Measurements from ENCODE around the gene RPUSD3.
"Not testable (repeated sequence)": the region's sequence is repeated elsewhere in the genome, so short reads cannot be mapped to it uniquely, and the experiment has no call there.

The RPUSD3 gene

DNA sequence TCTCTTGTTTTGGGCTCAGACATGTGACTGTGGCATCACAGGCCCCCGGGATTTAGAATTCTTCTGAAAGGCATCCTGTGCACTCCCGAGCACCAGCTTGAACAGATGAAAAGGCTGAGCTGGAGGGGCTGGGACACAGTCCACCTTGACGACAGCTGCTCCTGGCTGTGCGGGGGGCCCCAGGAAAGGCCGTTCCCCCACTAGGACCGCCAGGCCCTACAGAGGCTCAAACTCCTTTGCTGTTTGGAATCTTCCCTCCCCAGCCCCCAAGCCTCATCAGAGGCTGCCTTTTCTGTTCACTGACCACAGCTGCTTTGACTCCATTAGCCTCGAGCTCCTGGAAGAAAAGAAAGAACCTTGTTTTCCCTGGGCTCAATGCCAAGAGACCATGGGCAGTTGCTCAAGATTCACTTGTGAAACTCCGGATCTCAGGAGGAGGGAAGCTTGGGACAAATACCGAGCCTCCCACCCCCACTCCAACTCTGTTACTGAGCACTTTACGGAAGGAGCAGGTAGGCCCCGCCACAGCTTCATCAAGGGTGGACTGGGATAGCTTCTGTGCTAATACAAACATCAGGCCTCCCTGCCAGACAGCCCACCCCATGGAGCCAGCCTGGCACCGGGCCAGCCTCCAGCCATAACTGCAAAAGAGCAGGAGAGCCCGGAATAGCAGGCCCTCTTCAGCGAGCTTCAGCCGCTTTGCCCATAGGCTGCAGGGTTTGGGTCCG is 20.6 kb upstream of the RPUSD3 start:
- DNase-seq: no peak

DNA sequence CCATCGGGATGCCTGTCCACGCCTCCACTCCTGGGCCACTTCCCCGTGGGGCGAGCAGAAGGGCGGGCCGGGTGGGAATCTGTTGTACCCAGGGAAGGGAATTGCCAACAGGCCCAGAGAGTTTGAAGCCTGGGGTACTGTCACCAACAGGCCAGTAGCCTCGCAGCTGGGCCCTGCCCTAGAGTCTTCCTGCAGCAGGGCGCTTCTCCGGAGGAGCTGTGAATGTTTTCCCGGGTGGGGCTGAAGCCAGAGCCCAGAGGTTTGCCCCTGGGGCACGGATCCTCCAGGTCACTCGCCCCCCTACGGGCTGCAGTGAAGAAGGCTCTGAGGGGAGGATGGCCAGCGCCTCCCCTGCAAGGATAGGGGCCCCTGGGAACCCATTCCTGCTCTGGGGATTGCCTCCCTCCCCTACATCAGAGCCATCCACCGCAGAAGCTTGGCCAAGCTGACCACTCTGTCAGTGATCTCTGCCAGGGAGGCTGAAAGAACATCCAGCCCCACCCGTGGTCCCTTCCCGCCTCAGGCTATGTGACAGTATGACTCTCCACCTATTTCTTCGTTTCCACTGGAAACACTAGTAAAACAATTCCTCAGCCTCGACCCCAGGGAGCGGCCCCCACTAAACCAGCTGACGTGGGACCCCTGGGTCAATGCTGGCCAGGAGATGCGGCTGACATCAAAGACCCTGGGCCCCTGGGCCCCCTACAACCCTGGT is 19.4 kb upstream of the RPUSD3 start:
- no peak for DNase-seq

DNA sequence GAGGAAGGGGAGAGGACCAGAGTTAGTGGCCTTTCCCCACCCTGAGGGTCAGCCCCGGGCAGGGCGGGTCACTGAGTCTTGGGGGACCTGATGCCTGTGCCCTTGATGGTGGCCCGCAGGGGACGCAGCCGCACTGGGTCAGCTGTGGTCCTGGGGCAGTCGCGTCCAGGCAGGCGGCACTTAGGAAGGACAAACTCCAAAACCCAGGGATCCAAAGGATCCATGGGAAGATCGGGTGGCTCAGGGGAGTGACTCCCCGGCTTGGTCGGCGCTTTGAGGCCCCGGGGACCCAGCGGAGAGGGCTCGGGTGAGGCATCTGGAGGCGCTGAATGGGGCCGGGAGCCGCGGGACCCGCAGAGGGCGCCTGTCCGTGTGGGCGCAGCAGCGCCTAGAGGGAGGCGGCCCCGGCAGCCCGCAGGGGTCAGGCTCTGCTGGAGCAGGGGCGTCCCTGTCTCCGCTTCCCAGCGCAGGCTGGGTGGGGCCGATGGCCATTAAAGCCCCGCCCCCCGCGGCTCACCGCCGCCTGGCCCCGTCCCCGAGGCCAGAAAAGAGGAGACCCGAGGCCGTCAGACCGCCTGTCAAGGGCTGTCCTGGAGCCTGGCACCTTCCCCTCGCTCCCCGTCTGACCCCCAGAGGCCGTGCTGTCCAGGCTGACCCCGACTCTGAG is 18.7 kb upstream of the RPUSD3 start:
- DNase-seq: no peak

DNA sequence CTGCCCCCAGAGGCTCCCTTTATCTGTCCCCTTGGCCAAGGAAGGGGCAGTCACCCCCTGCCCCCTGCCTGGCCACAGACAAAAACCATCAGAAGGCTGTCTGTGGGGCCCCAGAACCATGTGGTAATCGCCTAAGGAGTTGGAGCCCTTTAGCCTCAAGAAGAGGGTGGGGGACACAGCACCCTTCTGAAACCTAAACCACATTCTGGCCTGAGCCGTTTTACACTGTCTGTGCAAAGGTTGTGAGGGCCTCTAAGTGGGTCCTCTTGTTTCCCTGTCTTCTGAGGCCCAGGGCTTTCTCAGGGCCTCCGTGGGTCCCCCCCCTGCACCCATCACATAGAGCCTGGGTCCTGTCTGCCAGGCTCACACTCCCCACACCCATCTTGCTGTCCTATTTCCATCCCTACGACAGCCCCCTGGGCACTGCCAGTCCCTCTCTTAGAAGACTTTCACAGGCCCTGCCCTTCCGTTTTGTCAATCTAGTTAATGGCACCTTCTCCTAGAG is 17.9 kb upstream of the RPUSD3 start:
- no peak for DNase-seq

DNA sequence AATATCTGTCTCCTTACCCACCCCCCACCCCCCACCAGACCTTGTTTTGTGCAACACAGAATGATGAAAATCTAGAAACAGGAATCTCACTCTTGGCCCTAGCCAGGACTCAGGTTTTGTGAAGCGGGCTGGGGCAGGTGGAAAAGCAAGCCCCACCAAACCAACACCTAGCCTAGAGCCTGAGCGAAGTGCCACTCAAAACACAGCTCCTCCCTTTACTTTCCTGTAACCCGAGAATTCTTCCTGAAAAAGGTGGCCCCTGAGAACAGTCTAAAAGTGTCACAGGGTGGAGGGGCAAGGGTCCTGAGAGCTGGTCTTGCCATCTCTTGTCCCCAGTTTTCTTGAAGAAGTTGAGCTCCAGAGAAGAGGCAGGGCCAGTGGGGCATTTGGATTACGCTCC is 17.4 kb upstream of the RPUSD3 start:
- no peak for DNase-seq

DNA sequence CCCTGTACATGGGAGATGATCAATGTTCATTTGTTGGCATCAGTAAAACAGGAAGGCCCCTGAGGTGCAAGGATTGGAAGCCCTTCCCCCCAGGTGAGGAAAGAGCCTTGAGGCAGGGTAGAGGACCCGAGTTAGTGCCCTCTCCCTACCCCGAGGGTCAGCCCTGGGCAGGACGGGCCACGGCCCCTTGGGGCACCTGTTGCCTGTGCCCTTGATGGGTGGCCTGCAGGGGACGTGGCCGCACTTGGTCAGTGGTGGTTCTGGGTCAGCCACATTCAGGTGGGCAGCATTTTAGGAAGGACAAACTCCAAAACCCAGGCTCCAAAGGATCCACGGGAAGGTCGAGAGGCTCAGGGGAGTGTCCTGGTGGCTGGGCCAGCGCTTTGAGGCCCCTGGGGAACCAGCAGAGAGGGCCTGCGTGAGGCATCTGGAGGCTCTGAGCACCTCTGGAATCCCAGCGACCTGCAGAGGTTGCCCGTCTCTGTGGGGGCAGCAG is 15.8 kb upstream of the RPUSD3 start:
- no peak for DNase-seq

DNA sequence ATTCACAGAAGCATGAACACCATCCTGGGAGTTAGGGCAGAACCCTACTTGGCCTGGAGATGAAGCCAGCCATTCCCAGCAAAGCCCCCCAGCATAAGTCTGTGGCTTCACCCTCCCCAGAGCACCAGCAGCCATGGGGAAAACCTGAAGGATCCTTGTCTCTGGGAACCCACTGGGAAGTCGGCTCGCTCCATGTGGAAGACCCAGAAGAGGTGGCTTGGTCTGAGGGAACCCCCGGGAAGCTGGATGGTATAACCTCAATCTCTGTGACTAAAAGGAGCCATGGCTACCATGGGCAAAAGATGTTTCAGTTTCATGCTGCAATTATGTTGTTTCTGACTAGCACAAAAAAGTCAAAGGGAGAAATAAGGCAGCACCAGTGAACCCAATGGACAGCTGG is 11.8 kb upstream of the RPUSD3 start:
- DNase-seq: no peak

DNA sequence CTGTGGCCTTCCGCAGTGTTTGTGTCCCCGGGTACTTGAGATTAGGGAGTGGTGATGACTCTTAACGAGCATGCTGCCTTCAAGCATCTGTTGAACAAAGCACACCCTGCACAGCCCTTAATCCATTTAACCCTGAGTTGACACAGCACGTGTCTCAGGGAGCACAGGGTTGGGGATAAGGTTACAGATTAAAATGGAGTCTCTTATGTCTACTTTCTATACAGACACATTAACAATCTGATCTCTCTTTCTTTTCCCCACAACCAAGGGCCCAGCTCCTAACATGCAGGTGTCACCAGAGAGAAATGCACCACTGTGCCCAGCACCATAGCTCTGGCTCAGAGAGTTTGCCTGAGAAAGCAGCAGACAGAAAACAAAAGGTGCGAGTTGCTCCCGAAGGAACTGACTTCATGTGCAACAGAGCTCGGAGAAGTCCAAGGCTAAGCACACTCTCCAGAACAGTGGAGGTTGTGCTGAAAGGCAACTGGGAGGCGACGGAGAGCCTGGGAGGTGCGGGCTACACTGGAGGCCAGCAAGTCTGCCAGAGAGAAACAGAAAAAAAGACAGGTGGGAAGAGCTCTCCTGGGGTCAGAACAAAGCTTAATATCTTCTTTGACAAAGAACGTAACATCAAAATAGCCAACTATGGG is 10.6 kb upstream of the RPUSD3 start:
- DNase-seq: not testable (repeated sequence)

DNA sequence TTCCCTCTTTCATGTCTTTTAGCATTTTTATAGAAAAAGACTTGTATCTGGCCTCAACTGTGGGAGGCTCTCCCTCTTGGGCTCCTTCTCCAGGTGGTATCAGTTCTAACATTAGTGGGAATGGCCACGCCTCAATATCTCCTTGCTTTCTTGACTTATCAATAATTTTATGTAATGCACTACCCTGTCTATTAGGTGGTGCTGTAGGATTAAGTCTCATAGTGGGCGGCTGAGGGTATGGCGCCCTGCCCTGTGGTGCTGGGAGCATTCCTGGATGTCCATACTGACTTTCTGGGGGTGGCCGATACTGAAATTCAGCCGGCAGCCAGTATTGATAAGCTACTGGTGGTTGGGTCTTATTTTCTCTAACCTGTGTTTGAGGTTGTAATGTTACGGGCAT is 8.7 kb upstream of the RPUSD3 start:
- no peak for DNase-seq

DNA sequence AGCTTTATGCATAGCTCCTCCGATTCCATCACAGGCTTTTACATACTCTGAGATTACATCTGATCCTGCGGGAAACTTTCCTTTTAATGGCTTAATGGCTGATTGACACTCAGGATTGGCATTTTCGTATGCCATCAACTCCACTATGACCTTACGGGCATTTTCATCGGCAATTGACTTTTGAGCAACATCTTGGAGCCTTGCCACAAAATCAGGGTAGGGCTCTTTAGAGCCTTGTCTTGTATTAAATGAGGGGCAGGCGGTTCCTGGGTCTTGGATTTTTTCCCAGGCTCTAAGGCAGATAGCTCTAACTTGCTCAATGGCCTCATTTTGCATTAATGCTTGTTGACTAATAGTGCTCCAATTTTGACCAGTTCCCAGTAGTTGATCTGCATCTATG is 8.1 kb upstream of the RPUSD3 start:
- not testable (repeated sequence) for DNase-seq

DNA sequence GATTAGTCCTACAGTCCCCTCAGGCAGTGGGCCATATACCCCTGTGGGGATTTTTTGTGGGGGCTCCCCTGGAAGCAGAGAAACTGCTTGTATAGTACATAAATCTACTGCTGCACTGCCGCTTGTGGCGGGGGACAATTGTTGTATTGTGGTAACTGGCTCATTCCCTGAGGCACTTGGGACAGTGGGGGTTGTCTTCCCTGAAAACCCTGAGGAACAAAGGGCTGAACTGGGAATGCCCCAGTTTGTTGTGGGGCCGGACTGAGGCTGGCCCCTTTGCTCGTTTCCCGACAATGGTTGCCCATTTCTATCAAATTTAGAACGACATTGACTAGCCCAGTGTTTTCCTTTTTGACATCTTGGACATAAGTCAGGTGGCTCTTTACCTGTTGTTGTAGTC is 7.6 kb upstream of the RPUSD3 start:
- not testable (repeated sequence) for DNase-seq

DNA sequence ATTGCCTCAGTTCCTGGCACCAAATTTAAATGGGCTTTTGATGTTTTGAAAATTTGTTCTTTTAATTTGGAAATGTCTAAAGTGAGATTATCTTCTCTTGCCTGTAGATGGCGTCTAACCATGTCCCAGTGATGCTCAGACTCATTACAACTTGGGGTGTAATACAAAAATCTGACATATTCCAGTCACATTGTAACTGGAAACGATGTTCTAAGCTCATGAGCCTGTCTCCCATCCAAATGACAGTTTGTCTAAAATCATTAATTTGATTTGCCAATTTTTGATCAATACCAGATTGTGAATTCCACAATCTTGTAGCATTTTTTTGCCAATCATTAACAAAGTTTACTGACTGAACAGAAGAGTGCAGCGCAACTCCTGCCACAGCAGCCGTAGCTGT is 5.1 kb upstream of the RPUSD3 start:
- not testable (repeated sequence) for DNase-seq

DNA sequence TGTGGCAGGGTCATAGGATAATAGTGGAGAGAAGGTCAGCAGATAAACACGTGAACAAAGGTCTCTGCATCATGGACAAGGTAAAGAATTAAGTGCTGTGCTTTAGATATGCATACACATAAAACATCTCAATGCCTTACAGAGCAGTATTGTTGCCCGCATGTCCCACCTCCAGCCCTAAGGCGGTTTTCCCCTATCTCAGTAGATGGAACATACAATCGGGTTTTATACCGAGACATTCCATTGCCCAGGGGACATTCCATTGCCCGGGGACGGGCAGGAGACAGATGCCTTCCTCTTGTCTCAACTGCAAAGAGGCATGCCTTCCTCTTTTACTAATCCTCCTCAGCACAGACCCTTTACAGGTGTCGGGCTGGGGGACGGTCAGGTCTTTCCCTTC is 4.1 kb upstream of the RPUSD3 start:
- not testable (repeated sequence) for DNase-seq

DNA sequence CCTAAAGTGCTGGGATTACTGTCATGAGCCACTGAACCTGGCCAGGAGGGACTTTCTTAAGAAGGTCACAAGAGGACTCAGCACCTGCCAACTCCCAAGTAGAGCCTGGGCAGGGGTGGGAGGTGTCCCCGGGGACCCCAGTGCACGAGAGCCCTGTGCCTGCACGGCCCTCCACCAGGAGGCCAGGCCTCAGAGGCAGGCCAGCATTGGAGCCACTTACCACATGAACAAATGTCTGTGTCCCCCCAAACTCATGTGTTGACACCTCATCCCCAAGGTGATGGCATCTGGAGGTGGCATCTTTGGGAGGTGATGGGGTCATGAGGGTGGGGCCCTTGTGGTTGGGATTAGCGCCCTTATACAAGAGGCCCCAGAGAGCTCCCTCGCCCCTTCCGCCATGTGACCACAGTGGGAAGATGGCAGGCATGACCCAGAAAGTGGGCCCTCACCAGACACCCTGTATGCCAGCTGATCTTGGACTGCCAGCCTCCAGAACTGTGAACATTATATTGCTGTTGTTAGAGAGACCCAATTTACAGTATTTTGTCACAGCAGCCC is 3.2 kb upstream of the RPUSD3 start:
- DNase-seq: no peak

DNA sequence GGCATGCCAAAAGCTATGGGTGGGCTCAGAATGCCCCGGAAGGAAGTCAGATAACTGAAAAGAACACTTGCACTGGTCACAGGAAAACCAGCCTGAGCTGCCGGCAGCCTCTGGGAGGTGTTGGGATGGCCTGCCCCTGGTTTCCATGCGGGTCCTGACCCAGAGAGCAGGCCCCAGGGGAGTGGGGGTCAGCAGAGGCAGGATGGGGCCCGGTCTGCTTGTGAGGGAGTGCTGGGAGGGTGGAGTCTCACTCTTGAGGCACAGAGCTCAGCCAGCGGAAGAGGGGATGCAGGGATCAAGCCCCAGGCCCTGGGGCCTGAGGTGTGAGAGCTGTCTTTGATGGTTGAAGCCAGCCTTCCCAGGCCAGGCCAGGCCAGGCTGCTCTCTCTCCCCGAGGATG is 2.4 kb upstream of the RPUSD3 start:
- DNase-seq: no peak

DNA sequence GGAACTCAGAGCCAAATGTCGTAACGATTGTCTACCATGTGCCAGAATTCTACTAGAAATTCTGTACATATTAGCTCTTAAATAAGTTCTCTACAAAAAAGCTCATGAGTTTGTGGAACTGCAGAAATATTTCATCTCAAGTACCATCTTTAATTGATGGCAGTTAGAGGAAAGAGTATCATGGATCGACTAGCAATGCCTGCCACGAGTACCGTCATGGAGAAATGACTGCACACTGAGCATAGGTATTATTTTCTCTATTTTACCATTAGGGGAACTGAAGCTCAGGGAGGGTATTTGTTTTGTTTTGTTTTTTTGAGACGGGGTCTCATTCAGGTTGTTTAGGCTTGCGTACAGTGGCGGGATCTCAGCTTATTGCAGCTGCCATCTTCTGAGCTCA is 2.8 kb downstream of the RPUSD3 start:
- DNase-seq: no peak

DNA sequence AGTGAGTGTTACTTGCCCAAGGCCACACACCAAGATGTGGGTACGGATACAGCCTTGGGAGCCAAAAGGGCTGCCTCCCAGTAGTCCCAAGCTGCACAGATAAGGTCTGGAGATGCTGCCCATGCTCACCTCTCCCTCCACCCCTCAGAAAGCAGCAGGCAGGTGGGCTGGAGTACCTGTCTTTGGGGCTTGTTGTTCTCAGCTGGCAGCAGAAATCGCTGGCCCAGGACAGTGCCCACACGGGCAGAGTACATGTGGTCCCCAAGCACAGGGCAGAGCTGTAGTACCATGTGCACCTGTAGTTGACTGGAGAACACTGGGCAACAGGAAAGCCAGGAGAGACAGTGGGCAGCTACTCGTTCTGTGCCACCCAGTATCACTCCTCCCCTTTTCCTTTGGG is 5.0 kb downstream of the RPUSD3 start:
- no peak for DNase-seq

DNA sequence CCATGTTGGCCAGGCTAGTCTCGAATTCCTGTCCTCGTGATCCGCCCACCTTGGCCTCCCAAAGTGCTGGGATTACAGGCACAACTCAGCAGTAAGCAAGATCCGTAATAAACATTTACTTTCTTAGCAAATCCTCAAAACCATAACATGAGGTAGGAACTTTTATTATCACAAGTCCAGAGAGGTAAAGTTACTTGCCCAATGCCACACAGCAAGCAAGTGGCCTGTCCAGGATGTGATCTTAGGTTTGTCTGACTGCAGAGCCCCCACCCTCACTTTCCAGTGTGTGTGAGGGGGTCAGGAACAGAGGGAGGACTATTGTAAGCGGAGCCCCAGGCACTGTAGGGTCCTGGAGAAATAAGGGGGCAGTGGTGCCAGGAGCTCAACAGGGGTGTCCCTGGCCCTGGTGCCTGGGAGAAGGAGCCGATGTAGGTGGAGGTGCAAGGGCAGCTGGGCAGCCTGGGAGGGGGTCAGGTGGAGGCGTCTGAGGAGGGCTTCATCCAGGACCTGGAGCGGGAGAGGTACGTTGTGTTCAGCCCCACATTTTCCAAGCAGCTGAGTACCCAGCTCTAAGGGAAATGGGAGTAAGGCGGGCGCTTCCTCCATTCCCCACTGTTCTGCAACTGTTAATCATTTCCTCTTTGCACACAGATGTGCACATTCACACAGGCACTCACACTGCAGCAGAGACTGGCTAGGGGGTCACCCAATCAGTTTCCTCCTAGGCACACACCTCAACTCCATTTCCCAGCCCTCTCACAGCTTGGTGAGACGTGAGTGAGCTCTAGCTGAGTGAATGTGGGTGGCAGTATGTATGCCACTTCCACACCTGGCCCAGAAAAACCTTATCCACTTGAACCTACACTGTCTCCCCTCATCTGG is 5.9 kb downstream of the RPUSD3 start:
- no peak for DNase-seq

DNA sequence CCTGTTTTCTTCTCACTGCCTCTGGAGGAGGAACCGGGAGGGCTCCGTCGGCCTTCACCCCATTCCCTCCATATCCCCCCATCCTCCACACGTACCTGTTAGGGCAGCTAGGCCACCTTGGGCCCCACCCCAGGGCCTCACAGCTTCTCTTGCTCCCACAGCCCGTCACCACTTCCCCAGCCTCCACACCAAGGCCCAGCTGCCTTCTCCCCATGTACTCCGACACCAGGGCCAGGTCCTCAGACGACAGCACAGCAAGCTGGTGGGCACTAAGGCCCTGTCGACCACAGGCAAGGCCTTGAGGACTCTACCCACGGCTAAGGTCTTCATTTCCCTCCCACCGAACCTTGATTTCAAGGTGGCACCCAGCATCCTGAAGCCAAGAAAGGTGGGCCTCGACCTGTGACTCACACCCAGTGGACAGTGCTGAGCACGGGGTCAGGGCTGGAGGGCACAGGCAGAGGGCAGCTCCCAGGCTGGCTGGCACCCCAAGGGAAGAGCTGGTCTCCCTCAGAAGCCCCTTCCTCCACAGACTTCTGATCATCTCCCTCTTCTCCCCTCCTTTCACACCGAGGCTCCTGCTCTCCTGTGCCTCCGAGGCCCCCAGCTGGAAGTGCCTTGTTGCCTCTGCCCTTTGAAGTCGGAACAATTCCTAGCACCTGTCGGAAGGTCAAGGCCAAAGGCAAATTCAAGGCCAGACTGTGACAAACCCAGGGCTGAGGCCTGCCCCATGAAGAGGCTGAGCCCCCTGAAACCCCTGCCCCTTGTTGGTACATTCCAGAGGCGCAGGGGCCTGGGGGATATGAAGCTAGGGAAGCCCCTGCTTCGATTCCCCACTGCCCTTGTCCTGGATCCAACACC is 9.1 kb downstream of the RPUSD3 start:
- DNase-seq: no peak

DNA sequence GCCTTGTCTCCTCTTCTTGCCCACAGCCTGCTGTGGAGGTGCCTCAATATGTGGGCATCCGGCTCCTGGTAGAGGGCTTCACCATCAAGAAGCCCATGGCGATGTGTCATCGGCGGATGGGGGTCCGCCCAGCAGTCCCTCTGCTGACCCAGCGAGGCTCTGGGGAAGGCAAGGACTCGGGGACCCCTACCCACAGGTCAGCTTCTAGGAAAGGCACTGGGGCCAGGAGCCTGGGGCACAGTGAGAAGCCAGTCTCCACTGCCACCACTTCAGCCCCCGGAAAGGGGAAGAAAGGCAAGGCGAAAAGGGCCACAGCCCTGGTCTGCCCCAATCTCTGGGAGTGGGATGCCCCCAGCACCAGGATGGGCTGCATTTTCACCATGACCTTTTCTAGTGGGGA is 10.7 kb downstream of the RPUSD3 start:
- DNase-seq: no peak

DNA sequence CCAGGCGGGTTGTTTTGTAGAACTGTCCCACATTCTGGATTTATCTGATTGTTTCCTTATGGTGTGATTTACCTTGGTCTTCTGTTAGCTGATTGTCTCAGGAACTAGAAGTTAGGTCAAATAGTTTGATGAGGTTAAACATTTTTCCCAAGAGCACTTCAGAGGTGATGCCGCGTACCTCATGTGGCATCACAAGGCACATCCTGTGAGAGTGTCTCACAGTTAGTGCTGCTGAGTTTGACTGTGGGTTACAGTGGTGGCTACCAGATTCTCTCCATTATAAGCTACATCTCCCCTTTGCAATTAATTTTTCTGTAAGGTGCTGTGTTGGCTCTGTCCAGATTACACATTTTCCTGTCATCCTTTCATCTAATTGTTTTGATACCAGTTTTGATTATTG is 12.6 kb downstream of the RPUSD3 start:
- no peak for DNase-seq

Measured in activated CD4-positive, CD25-positive, alpha-beta regulatory T cell treated with anti-CD3 and anti-CD28 coated beads, Interleukin-2, amount 50 U/mL, for 72 hours (primary cell).